ENCODE data around the gene CWC27. TPM values are rescaled to one million over a fixed set of nuclear protein-coding genes. Genes with fewer than 3 reads are reported as not detected.

The CWC27 gene
- total and polyA plus RNA-seq, 2 of the 13 experiments (the other 11 are each of a cell fraction or from before 2014, with no cell fraction given), result 21.1 to 25.7 TPM

DNA sequence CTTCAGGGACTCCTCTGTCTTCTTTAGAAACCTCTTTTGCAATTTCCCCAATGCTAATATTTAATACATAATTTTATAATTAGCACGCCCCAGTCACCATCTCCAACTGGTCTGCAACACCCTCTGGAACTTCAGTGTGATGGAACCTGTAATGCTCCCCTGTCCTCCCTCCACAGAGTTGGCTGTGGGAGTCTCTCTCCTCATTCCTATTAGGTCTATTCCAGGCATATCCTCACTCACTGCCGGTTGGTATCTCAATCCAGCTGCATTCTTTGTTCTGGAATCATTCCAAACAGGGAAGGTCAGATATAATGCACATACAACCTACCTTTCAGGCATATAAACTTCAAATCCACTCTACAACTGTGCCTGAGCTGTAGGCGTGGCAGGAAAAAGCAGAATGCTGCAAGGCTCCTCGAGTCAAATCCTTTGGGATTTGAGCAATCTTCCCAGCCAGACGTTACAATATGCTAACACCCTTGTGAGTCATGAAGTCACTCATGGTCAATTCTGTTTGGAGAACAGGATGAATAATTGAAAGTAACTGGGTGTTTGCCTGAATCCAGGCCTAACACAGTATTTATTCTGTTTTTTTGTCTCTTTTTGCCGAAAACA is 293.8 kb downstream of the CWC27 start:
- Histone ChIP-seq H3K27me3 (ENCODE audit: control insufficient read depth in 1 of 2, insufficient read depth in 2 of 2, low read length in 2 of 2) (peaks cover 2 to 16% of the 10 kb centered on the region in 2 experiments; a peak in 2 of 5 replicates), H3K4me3 (replicated peaks in 1 of 3; ENCODE audit: insufficient read depth in 1 of 3, low read depth in 2 of 3, low read length in 3 of 3) (no peak overlapping the region), H3K9ac (ENCODE audit: insufficient read depth, low read depth, low read length) (no peak overlapping the region), H2AFZ (ENCODE audit: low read length) (no peak overlapping the region), H3K36me3 (replicated peaks in 1 of 2; ENCODE audit: control insufficient read depth in 1 of 2, insufficient read depth in 2 of 2, low read length in 2 of 2) (no peaks in the 10 kb centered on the region), H3K4me1 (ENCODE audit: insufficient read depth, low read length) (no peaks in the 10 kb centered on the region), H3K79me2 (ENCODE audit: insufficient read depth, low read length) (no peaks in the 10 kb centered on the region), H4K20me1 (ENCODE audit: insufficient read depth, low read length) (no peaks in the 10 kb centered on the region), H3K4me2 (ENCODE audit: low read depth, low read length) (no peak overlapping the region), H3K27ac (ENCODE audit: extremely low read length, insufficient read depth, low read length) (no peak overlapping the region), H3K9me3 (ENCODE audit: low read length) (no peaks in the 10 kb centered on the region)
- in situ Hi-C loops (cut with HindIII; ENCODE audit: extremely low pct_ligation_motif_present, low pct_unique_long_range_greater_than_20kb) (no loop called here), intact Hi-C loops (cut with micrococcal nuclease; ENCODE audit: unreplicated experiment) (no loop called here)
- ChIA-PET CTCF (ENCODE audit: low intra/inter-chr PET ratio, low total read pairs) (no interaction called here), POLR2A (no interaction called here)
- DNase-seq (ENCODE audit: low spot score) (no peak), ATAC-seq (no peak), FAIRE-seq (no peak)
- BruUV-seq (replicated peaks), result no TSS peak
- 14% methylated on average over 6 of the region's 6 CpGs for WGBS (ENCODE audit: low lambda C conversion rate)
- TF ChIP-seq SIX4 (CRISPR knock-in tag; IDR thresholded peaks at IDR 0.05) (no peak), MEF2D (CRISPR knock-in tag; IDR thresholded peaks at IDR 0.05) (no peak), EP300 (IDR thresholded peaks at IDR 0.05; ENCODE audit: low read depth in 2 of 2, low read length in 2 of 2) (no peak), EP300 (CRISPR knock-in tag; IDR thresholded peaks at IDR 0.05; ENCODE audit: borderline replicate concordance) (no peak), TOPORS (CRISPR knock-in tag; IDR thresholded peaks at IDR 0.05) (no peak), NKX3-1 (CRISPR knock-in tag; IDR thresholded peaks at IDR 0.05) (no peak), MIER3 (CRISPR knock-in tag; IDR thresholded peaks at IDR 0.05; ENCODE audit: borderline replicate concordance) (no peak), REST (IDR thresholded peaks at IDR 0.05; ENCODE audit: borderline replicate concordance in 1 of 2, low read depth in 1 of 2, low read length in 2 of 2) (no peak), TBP (CRISPR knock-in tag; IDR thresholded peaks at IDR 0.05) (no peak), GRHL1 (CRISPR knock-in tag; conservative IDR thresholded peaks at IDR 0.05) (no peak), GPN1 (CRISPR knock-in tag; IDR thresholded peaks at IDR 0.05; ENCODE audit: borderline replicate concordance) (no peak), DRAP1 (CRISPR knock-in tag; IDR thresholded peaks at IDR 0.05) (no peak)
- TF ChIP-seq, protein P1, sequence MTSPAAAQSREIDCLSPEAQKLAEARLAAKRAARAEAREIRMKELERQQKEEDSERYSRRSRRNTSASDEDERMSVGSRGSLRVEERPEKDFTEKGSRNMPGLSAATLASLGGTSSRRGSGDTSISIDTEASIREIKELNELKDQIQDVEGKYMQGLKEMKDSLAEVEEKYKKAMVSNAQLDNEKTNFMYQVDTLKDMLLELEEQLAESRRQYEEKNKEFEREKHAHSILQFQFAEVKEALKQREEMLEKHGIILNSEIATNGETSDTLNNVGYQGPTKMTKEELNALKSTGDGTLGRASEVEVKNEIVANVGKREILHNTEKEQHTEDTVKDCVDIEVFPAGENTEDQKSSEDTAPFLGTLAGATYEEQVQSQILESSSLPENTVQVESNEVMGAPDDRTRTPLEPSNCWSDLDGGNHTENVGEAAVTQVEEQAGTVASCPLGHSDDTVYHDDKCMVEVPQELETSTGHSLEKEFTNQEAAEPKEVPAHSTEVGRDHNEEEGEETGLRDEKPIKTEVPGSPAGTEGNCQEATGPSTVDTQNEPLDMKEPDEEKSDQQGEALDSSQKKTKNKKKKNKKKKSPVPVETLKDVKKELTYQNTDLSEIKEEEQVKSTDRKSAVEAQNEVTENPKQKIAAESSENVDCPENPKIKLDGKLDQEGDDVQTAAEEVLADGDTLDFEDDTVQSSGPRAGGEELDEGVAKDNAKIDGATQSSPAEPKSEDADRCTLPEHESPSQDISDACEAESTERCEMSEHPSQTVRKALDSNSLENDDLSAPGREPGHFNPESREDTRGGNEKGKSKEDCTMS (CRISPR knock-in tag; conservative IDR thresholded peaks at IDR 0.05), result no peak
- TF ChIP-seq, protein P2, sequence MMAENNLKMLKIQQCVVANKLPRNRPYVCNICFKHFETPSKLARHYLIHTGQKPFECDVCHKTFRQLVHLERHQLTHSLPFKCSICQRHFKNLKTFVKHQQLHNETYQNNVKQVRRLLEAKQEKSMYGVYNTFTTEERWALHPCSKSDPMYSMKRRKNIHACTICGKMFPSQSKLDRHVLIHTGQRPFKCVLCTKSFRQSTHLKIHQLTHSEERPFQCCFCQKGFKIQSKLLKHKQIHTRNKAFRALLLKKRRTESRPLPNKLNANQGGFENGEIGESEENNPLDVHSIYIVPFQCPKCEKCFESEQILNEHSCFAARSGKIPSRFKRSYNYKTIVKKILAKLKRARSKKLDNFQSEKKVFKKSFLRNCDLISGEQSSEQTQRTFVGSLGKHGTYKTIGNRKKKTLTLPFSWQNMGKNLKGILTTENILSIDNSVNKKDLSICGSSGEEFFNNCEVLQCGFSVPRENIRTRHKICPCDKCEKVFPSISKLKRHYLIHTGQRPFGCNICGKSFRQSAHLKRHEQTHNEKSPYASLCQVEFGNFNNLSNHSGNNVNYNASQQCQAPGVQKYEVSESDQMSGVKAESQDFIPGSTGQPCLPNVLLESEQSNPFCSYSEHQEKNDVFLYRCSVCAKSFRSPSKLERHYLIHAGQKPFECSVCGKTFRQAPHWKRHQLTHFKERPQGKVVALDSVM (CRISPR knock-in tag; IDR thresholded peaks at IDR 0.05), result no peak
